HG03571 (cell line): ENCODE measurements around the gene DBN1.

Experiments used
- ATAC-seq: cut with Tn5 transposase; IDR thresholded peaks from one replicate; pipeline ENCODE4 v1.9.1; 2021; ENCODE audit not compliant: unreplicated experiment

Gene DBN1

GRCh38 chr5:177475563-177476427 is 2.4 kb upstream of the DBN1 start:
- ATAC-seq: no peak

- no peak for ATAC-seq
Measured at GRCh38 chr5:177474846-177475562, 1.6 kb upstream of the DBN1 start.

- no peak for ATAC-seq
Measured at GRCh38 chr5:177474002-177474476, 605 bp upstream of the DBN1 start.

GRCh38 chr5:177472460-177473442 is 683 bp downstream of the DBN1 start:
- ATAC-seq: peak; percentile 47

GRCh38 chr5:177471610-177472356 is 1.7 kb downstream of the DBN1 start:
- no peak for ATAC-seq

- no peak for ATAC-seq
Measured at GRCh38 chr5:177470759-177471536, 2.5 kb downstream of the DBN1 start.

GRCh38 chr5:177469750-177470525 is 3.5 kb downstream of the DBN1 start:
- ATAC-seq: no peak

- ATAC-seq: no peak
Measured at GRCh38 chr5:177468685-177469628, 4.5 kb downstream of the DBN1 start.

- ATAC-seq: no peak
Measured at GRCh38 chr5:177468329-177468684, 5.1 kb downstream of the DBN1 start.

- no peak for ATAC-seq
Measured at GRCh38 chr5:177467436-177467835, 6.0 kb downstream of the DBN1 start.

- no peak for ATAC-seq
Measured at GRCh38 chr5:177466861-177467260, 6.6 kb downstream of the DBN1 start.

GRCh38 chr5:177465044-177465443 is 8.4 kb downstream of the DBN1 start:
- no peak for ATAC-seq

GRCh38 chr5:177462021-177462670 is 11.3 kb downstream of the DBN1 start:
- no peak for ATAC-seq

GRCh38 chr5:177459819-177460628 is 13.4 kb downstream of the DBN1 start:
- no peak for ATAC-seq

- no peak for ATAC-seq
Measured at GRCh38 chr5:177459357-177459756, 14.1 kb downstream of the DBN1 start.

GRCh38 chr5:177458912-177459350 is 14.5 kb downstream of the DBN1 start:
- no peak for ATAC-seq
